Liver (tissue), 9 donors: ENCODE data around the gene UACA. TPM values are rescaled to one million over a fixed set of nuclear protein-coding genes. Genes with fewer than 3 reads are reported as not detected.

Experiments used
- DNase-seq: peaks from one replicate; pipeline ENCODE4 v3.0.0-alpha.2; 2017; ENCODE audit warnings: low spot score
- H3K27ac ChIP-seq, 2 donors: one replicate each; pipeline ENCODE4 v1.7.0; 2013; ENCODE audit warnings: inconsistent platforms in 2 of 2, low read length in 2 of 2, control low read depth in 1 of 2, low read depth in 1 of 2, mild to moderate bottlenecking in 1 of 2
- H3K27me3 ChIP-seq, 4 donors: one replicate each; pipeline versions ENCODE4 v1.6.1 to v1.7.0; 2013; ENCODE audit warnings: low read length in 3 of 4, inconsistent platforms in 1 of 4, mild to moderate bottlenecking in 1 of 4, moderate library complexity in 1 of 4; ENCODE audit not compliant: control insufficient read depth in 4 of 4, insufficient read depth in 4 of 4
- H3K36me3 ChIP-seq, 4 donors: one replicate each; pipeline versions ENCODE4 v1.6.1 to v1.7.0; 2013; ENCODE audit warnings: low read length in 3 of 4, mild to moderate bottlenecking in 3 of 4, low read depth in 1 of 4, moderate library complexity in 1 of 4; ENCODE audit not compliant: control insufficient read depth in 4 of 4, insufficient read depth in 3 of 4
- H3K4me1 ChIP-seq, 4 donors: one replicate each; pipeline versions ENCODE4 v1.6.1 to v1.7.0; 2013; ENCODE audit warnings: low read length in 3 of 4, mild to moderate bottlenecking in 3 of 4, moderate library complexity in 1 of 4; ENCODE audit not compliant: control insufficient read depth in 4 of 4, insufficient read depth in 4 of 4
- H3K4me3 ChIP-seq, 3 donors: one replicate each; pipeline versions ENCODE4 v1.6.1 to v1.7.0; 2013; ENCODE audit warnings: low read length in 3 of 3, control low read depth in 1 of 3, low read depth in 1 of 3, mild to moderate bottlenecking in 1 of 3
- H3K9ac ChIP-seq, 2 donors: one replicate each; pipeline ENCODE4 v1.7.0; 2013; ENCODE audit warnings: low read length in 2 of 2, mild to moderate bottlenecking in 2 of 2, moderate library complexity in 2 of 2, control low read depth in 1 of 2, low read depth in 1 of 2
- H3K9me3 ChIP-seq, 4 donors: one replicate each; pipeline versions ENCODE4 v1.6.1 to v1.7.0; 2013; ENCODE audit warnings: low read length in 3 of 4; ENCODE audit not compliant: control insufficient read depth in 4 of 4
- EGR1 ChIP-seq, 2 donors: IDR thresholded peaks; 2 replicates each; pipeline ENCODE4 v1.6.1; 2016 to 2018; ENCODE audit warnings: antibody characterized with exemption in 2 of 2, low read depth in 2 of 2
- FOXA1 ChIP-seq: IDR thresholded peaks from 2 replicates; pipeline ENCODE4 v1.6.1; 2016; ENCODE audit warnings: antibody characterized with exemption
- FOXA2 ChIP-seq: IDR thresholded peaks from 2 replicates; pipeline ENCODE4 v1.6.1; 2016; ENCODE audit warnings: antibody characterized with exemption
- GABPA ChIP-seq, 2 donors: IDR thresholded peaks in 1 of 2; conservative IDR thresholded peaks in 1 of 2; 2 replicates each; pipeline ENCODE4 v1.6.1; 2016; ENCODE audit warnings: antibody characterized with exemption in 2 of 2, mild to moderate bottlenecking in 1 of 2, moderate library complexity in 1 of 2
- HNF4A ChIP-seq, 2 donors: conservative IDR thresholded peaks; 2 replicates each; pipeline ENCODE4 v1.6.1; 2016; ENCODE audit warnings: antibody characterized with exemption in 2 of 2, mild to moderate bottlenecking in 2 of 2
- HNF4G ChIP-seq: IDR thresholded peaks from 2 replicates; pipeline ENCODE4 v1.6.1; 2016; ENCODE audit warnings: antibody characterized with exemption
- JUND ChIP-seq, 2 donors: IDR thresholded peaks; 2 replicates each; pipeline ENCODE4 v1.6.1; 2016; ENCODE audit warnings: antibody characterized with exemption in 2 of 2
- NR2F2 ChIP-seq: IDR thresholded peaks from 2 replicates; pipeline ENCODE4 v1.6.1; 2016; ENCODE audit warnings: antibody characterized with exemption
- RAD21 ChIP-seq, 2 donors: IDR thresholded peaks; 2 replicates each; pipeline ENCODE4 v1.6.1; 2016; ENCODE audit warnings: antibody characterized with exemption in 2 of 2, mild to moderate bottlenecking in 2 of 2
- RXRA ChIP-seq, 2 donors: IDR thresholded peaks; 2 replicates each; pipeline ENCODE4 v1.6.1; 2017 to 2018; ENCODE audit warnings: antibody characterized with exemption in 2 of 2, mild to moderate bottlenecking in 1 of 2
- SP1 ChIP-seq: IDR thresholded peaks from 2 replicates; pipeline ENCODE4 v1.6.1; 2018; ENCODE audit warnings: antibody characterized with exemption, mild to moderate bottlenecking
- TAF1 ChIP-seq: conservative IDR thresholded peaks from 2 replicates; pipeline ENCODE4 v1.6.1; 2016; ENCODE audit warnings: antibody characterized with exemption, mild to moderate bottlenecking
- WGBS: extraction: QIAGEN DNeasy Blood & Tissue Kit; methylation state at CpG from one replicate; pipeline ENCODE4 v1.1.7; 2013; 5-methylcytosine and 5-hydroxymethylcytosine counted together
- polyA plus RNA-seq, 2 donors: library from polyadenylated mRNA; stranded (reverse) in 1 of 2; unstranded in 1 of 2; fragments of 200-250 nt in 1 of 2; fragments of >200 nt in 1 of 2; fragmentation: Nextera tagmentation in 1 of 2; extraction: Ambion mirVana in 1 of 2; gene quantifications; one replicate each; pipeline versions ENCODE4 v1.2.1 to v1.2.3, GENCODE V29; 2013 to 2015
- total RNA-seq, 2 donors: library from RNA; depleted of rRNA; stranded (reverse); fragments of >200 nt; gene quantifications; one replicate each; pipeline ENCODE4 v1.2.3, GENCODE V29; 2014
- TF ChIP-seq, protein P1 (sequence below): IDR thresholded peaks from 2 replicates; pipeline ENCODE4 v1.6.1; 2016; ENCODE audit warnings: antibody characterized with exemption
- TF ChIP-seq, protein P2 (sequence below): IDR thresholded peaks from 2 replicates; pipeline ENCODE4 v1.6.1; 2016; ENCODE audit warnings: antibody characterized with exemption, mild to moderate bottlenecking
- TF ChIP-seq, protein P3 (sequence below): fragments of 150-350 bp; IDR thresholded peaks from 2 replicates; pipeline ENCODE4 v1.5.1; 2017; ENCODE audit warnings: improper control_type of control experiment, low read depth, low read length; ENCODE audit not compliant: missing input control
- TF ChIP-seq, protein P4 (sequence below): IDR thresholded peaks from 2 replicates; pipeline ENCODE4 v1.6.1; 2016; ENCODE audit warnings: antibody characterized with exemption
- TF ChIP-seq, protein P5 (sequence below): IDR thresholded peaks from 2 replicates; pipeline ENCODE4 v1.6.1; 2016; ENCODE audit warnings: antibody characterized with exemption
- donor health status: healthy.
- donor health status: healthy.
- donor health status: healthy.
- donor health status: healthy.
- donor health status: healthy.

Gene UACA
- total and polyA plus RNA-seq, 4 donors: 3.9 to 16.0 (median 10.0) TPM

DNA sequence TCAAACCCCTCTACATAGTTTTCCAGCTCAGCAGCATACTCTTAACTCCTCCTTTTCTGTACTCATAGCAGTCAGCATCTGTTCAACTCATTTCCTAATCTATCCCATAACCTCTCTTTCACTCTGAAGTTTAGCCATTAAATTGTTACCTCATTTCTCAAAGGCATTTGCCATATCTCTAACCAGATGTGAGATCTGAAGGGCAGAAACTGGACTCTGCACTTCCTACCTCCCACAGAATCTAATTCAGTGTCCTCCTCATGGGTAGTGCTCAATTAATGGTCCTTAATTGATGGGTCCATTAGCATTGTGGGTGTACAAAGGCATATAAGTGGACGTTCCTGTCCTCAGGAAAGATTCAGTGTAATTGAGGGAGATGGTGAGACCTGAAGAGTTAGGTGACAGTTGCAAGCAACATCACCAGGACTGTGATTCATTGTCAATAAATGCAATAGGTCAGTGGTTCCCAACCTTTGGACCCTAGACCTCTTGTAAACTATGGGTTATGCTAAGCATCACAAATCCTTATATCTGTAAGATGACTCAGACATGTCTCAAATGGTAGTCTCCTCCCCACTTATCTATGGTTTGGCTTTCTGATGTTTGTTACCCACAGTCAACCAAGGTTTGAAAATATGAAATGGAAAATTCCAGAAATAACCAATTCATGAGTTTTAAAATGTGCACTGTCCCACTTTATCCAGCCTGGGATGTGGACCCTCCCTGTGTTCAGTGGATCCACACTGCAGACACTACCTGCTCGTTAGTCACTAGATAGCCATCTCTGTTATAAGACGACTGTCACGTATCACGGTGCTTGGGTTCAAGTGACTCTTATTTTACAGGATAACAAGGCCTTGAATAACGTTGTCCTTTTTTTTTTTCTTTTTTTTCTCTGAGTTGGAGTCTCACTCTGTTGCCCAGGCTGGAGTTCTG, 25.0 kb upstream of the UACA start (continued):
- TF ChIP-seq FOXA2: peak; percentile 43

DNA sequence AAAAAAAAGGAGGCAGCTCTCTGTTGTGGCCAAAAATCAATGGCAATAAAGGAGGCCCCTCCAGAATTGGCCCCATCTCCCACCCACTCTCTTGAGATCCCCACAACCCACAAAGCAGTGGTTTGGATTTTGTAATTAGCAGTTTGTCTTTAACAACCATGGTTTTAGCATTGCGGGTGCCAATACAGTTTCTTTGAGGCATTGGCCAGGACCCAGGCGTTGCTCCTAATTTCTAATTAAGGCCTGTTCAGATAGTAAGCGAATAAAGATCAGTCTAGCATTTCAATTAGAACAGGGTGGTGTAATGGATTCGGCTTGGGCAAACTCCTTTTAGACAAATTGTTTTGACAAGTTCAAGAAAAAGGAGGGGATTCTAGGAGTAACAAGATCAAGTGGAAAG, 23.6 kb upstream of the UACA start:
- Histone ChIP-seq H3K36me3 (no peaks in the 10 kb centered on the region), H3K4me1 (peaks cover 0 to 3% (median under 1%) of the 10 kb centered on the region in 4 donors), H3K27ac (no peak overlapping the region), H3K27me3 (no peaks in the 10 kb centered on the region), H3K9me3 (no peaks in the 10 kb centered on the region), H3K9ac (no peak overlapping the region), H3K4me3 (no peak overlapping the region)
- no peak for DNase-seq
- no peak for TF ChIP-seq NR2F2
- no peak for TF ChIP-seq RXRA (IDR thresholded peaks at IDR 0.05)
- TF ChIP-seq FOXA2: no peak
- TF ChIP-seq TAF1: no peak
- TF ChIP-seq, protein P1, sequence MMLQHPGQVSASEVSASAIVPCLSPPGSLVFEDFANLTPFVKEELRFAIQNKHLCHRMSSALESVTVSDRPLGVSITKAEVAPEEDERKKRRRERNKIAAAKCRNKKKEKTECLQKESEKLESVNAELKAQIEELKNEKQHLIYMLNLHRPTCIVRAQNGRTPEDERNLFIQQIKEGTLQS: no peak
- TF ChIP-seq RAD21 (IDR thresholded peaks at IDR 0.05): no peak
- no peak for TF ChIP-seq FOXA1
- 96% methylated on average over 4 of the region's 4 CpGs for WGBS

DNA sequence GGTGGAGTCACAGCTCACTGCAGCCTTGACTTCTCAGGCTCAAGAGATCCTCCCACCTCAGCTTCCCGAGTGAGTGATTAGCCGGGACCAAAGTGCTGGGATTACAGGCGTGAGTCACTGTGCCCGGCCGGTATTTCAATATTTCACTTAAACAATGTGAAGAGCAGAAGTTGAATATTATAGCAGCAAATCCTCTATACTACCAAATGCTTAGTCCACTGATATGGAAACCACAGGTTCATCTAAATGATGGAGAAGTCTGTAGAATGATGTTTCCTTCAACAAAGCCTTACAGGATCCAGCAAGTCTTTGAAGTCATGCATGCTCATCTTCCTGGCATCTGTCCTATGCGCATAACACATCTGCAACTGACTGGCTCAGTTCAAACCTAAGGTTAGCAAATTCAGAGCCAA, 20.3 kb upstream of the UACA start:
- Histone ChIP-seq H3K9ac (no peak overlapping the region), H3K36me3 (no peaks in the 10 kb centered on the region), H3K27ac (no peak overlapping the region), H3K27me3 (no peaks in the 10 kb centered on the region), H3K4me3 (no peak overlapping the region), H3K4me1 (peaks cover 0 to 3% (median under 1%) of the 10 kb centered on the region in 4 donors), H3K9me3 (no peaks in the 10 kb centered on the region)
- no peak for TF ChIP-seq FOXA2
- no peak for TF ChIP-seq FOXA1
- TF ChIP-seq EGR1 (IDR thresholded peaks at IDR 0.05; ENCODE audit: low read depth in 2 of 2): no peak
- TF ChIP-seq NR2F2: no peak
- no peak for TF ChIP-seq GABPA (IDR thresholded peaks at IDR 0.05 in 1 of 2, conservative IDR thresholded peaks at IDR 0.05 in 1 of 2)
- no peak for DNase-seq
- WGBS: 58% methylated on average over 6 of the region's 6 CpGs

DNA sequence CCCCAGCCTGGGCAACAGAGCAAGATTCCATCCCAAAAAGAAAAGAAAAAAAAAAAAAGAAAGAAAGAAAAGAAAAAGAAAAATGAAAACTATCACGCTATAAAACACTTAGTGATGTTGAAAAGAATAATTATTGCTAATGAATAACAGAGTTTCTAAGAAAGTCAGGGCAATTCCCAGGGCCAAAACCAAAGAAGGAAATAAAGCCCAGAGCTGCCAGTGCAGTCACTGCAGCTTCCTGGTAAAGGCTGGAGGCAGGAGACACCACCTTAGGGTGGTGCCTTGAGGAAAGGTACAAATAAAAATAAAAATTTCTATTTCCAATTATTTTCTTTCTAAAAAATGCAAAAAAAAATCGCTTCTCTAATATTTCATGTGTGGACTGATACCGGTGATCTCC, 19.7 kb upstream of the UACA start:
- no peaks in the 10 kb centered on the region for H3K9me3 ChIP-seq
- H3K27me3 ChIP-seq: no peaks in the 10 kb centered on the region
- no peak overlapping the region for H3K9ac ChIP-seq
- H3K4me1 ChIP-seq: peaks cover 0 to 2% (median under 1%) of the 10 kb centered on the region in 4 donors
- 82% methylated on average over 3 of the region's 3 CpGs for WGBS
- no peaks in the 10 kb centered on the region for H3K36me3 ChIP-seq
- no peak overlapping the region for H3K4me3 ChIP-seq
- no peak overlapping the region for H3K27ac ChIP-seq
- no peak for DNase-seq
- TF ChIP-seq, protein P2, sequence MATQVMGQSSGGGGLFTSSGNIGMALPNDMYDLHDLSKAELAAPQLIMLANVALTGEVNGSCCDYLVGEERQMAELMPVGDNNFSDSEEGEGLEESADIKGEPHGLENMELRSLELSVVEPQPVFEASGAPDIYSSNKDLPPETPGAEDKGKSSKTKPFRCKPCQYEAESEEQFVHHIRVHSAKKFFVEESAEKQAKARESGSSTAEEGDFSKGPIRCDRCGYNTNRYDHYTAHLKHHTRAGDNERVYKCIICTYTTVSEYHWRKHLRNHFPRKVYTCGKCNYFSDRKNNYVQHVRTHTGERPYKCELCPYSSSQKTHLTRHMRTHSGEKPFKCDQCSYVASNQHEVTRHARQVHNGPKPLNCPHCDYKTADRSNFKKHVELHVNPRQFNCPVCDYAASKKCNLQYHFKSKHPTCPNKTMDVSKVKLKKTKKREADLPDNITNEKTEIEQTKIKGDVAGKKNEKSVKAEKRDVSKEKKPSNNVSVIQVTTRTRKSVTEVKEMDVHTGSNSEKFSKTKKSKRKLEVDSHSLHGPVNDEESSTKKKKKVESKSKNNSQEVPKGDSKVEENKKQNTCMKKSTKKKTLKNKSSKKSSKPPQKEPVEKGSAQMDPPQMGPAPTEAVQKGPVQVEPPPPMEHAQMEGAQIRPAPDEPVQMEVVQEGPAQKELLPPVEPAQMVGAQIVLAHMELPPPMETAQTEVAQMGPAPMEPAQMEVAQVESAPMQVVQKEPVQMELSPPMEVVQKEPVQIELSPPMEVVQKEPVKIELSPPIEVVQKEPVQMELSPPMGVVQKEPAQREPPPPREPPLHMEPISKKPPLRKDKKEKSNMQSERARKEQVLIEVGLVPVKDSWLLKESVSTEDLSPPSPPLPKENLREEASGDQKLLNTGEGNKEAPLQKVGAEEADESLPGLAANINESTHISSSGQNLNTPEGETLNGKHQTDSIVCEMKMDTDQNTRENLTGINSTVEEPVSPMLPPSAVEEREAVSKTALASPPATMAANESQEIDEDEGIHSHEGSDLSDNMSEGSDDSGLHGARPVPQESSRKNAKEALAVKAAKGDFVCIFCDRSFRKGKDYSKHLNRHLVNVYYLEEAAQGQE: no peak
- TF ChIP-seq SP1 (no peak), HNF4G (no peak), RXRA (IDR thresholded peaks at IDR 0.05) (no peak), NR2F2 (no peak), JUND (IDR thresholded peaks at IDR 0.05) (no peak), EGR1 (IDR thresholded peaks at IDR 0.05; ENCODE audit: low read depth in 2 of 2) (no peak), HNF4A (conservative IDR thresholded peaks at IDR 0.05) (no peak)
- TF ChIP-seq, protein P3, sequence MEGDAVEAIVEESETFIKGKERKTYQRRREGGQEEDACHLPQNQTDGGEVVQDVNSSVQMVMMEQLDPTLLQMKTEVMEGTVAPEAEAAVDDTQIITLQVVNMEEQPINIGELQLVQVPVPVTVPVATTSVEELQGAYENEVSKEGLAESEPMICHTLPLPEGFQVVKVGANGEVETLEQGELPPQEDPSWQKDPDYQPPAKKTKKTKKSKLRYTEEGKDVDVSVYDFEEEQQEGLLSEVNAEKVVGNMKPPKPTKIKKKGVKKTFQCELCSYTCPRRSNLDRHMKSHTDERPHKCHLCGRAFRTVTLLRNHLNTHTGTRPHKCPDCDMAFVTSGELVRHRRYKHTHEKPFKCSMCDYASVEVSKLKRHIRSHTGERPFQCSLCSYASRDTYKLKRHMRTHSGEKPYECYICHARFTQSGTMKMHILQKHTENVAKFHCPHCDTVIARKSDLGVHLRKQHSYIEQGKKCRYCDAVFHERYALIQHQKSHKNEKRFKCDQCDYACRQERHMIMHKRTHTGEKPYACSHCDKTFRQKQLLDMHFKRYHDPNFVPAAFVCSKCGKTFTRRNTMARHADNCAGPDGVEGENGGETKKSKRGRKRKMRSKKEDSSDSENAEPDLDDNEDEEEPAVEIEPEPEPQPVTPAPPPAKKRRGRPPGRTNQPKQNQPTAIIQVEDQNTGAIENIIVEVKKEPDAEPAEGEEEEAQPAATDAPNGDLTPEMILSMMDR: no peak
- TF ChIP-seq, protein P4, sequence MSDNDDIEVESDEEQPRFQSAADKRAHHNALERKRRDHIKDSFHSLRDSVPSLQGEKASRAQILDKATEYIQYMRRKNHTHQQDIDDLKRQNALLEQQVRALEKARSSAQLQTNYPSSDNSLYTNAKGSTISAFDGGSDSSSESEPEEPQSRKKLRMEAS: no peak
- TF ChIP-seq, protein P5, sequence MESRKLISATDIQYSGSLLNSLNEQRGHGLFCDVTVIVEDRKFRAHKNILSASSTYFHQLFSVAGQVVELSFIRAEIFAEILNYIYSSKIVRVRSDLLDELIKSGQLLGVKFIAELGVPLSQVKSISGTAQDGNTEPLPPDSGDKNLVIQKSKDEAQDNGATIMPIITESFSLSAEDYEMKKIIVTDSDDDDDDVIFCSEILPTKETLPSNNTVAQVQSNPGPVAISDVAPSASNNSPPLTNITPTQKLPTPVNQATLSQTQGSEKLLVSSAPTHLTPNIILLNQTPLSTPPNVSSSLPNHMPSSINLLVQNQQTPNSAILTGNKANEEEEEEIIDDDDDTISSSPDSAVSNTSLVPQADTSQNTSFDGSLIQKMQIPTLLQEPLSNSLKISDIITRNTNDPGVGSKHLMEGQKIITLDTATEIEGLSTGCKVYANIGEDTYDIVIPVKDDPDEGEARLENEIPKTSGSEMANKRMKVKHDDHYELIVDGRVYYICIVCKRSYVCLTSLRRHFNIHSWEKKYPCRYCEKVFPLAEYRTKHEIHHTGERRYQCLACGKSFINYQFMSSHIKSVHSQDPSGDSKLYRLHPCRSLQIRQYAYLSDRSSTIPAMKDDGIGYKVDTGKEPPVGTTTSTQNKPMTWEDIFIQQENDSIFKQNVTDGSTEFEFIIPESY: no peak
- TF ChIP-seq, protein P1: no peak
